ENCODE measurements around the gene ABHD8. TPM values are rescaled to one million over a fixed set of nuclear protein-coding genes. Genes with fewer than 3 reads are reported as not detected.
A peak's percentile ranks its signal among the peaks of the same experiment; 100 is the strongest.

The ABHD8 gene
- total and polyA plus RNA-seq, 2 experiments from 2014 or later, result 5.5 to 16.5 TPM

GRCh38 chr19:17329366-17330261 lies 26.4 kb upstream of the ABHD8 start:
- no peak overlapping the region for H3K27ac ChIP-seq (ENCODE audit: low read depth)
- peaks cover 16% of the 10 kb centered on the region for H3K4me1 ChIP-seq (ENCODE audit: insufficient read depth)
- H3K36me3 ChIP-seq (ENCODE audit: insufficient read depth), result no peaks in the 10 kb centered on the region
- Mint-ChIP-seq H3K9me3 (peaks cover 2% of the 10 kb centered on the region; the same call in 2 of the 3 replicates), H3K27me3 (ENCODE audit: insufficient read depth, low read depth, poor library complexity) (peaks cover 16% of the 10 kb centered on the region), H3K36me3 (ENCODE audit: low read depth) (peaks cover 24% of the 10 kb centered on the region), H3K4me3 (peak overlapping the region; percentile 60), H3K4me1 (peaks cover 24% of the 10 kb centered on the region), H3K27ac (no peak overlapping the region)
- TF ChIP-seq POLR2AphosphoS5 (IDR thresholded peaks at IDR 0.05; ENCODE audit: low read depth), result no peak
- TF ChIP-seq NANOG (IDR thresholded peaks at IDR 0.05; ENCODE audit: borderline replicate concordance), result no peak
- TF ChIP-seq ZNF114 (CRISPR knock-in tag; IDR thresholded peaks at IDR 0.05), result no peak
- no peak for TF ChIP-seq ZNF331 (CRISPR knock-in tag; IDR thresholded peaks at IDR 0.05; ENCODE audit: low read depth)
- no peak for TF ChIP-seq CREB1 (CRISPR knock-in tag; IDR thresholded peaks at IDR 0.05; ENCODE audit: low read depth)
- TF ChIP-seq CTCF (conservative IDR thresholded peaks at IDR 0.05; ENCODE audit: low read depth in 2 of 2), result no peak
- no peak for TF ChIP-seq ETS1 (IDR thresholded peaks at IDR 0.05)
- no peak for TF ChIP-seq EZH2phosphoT487 (IDR thresholded peaks at IDR 0.05; ENCODE audit: unreplicated experiment)
- TF ChIP-seq EZH2 (IDR thresholded peaks at IDR 0.05; ENCODE audit: low read depth, unreplicated experiment), result no peak
- peaks cover 29% of the 10 kb centered on the region for H3F3A ChIP-seq (replicated peaks; ENCODE audit: low read depth)
- H3K4me3 ChIP-seq, result peak overlapping the region; percentile 90
- no peaks in the 10 kb centered on the region for H3K9me2 ChIP-seq (ENCODE audit: insufficient read depth)
- ATAC-seq, result no peak
- H3K4me2 ChIP-seq, result peak overlapping the region; percentile 93
- no peaks in the 10 kb centered on the region for H3K79me2 ChIP-seq (replicated peaks; ENCODE audit: insufficient read depth)
- DNase-seq (ENCODE audit: low spot score), result no peak
- no peak overlapping the region for H2AFZ ChIP-seq
- no peaks in the 10 kb centered on the region for H4K20me1 ChIP-seq (replicated peaks; ENCODE audit: insufficient read depth)
- peaks cover 9% of the 10 kb centered on the region; the same call in 1 of the 2 replicates for H3K27me3 ChIP-seq (ENCODE audit: insufficient read depth)

- H3K36me3 ChIP-seq (ENCODE audit: insufficient read depth), result no peaks in the 10 kb centered on the region
- H3K4me2 ChIP-seq, result peak overlapping the region; percentile 93
- H3K9me2 ChIP-seq (ENCODE audit: insufficient read depth), result no peaks in the 10 kb centered on the region
- Mint-ChIP-seq H3K27me3 (ENCODE audit: insufficient read depth, low read depth, poor library complexity) (peaks cover 16% of the 10 kb centered on the region), H3K9me3 (peaks cover 2% of the 10 kb centered on the region; the same call in 1 of the 3 replicates), H3K4me3 (peak overlapping the region; percentile 90; the same call in 2 of the 3 replicates), H3K27ac (no peak overlapping the region), H3K36me3 (ENCODE audit: low read depth) (peaks cover 24% of the 10 kb centered on the region), H3K4me1 (peaks cover 21% of the 10 kb centered on the region)
- peaks cover 9% of the 10 kb centered on the region; the same call in 1 of the 2 replicates for H3K27me3 ChIP-seq (ENCODE audit: insufficient read depth)
- no peak overlapping the region; the same call in 1 of the 2 replicates for H2AFZ ChIP-seq
- DNase-seq (ENCODE audit: low spot score), result peak; percentile 68
- H4K20me1 ChIP-seq (replicated peaks; ENCODE audit: insufficient read depth), result no peaks in the 10 kb centered on the region
- H3K27ac ChIP-seq (ENCODE audit: low read depth), result peak overlapping the region; percentile 89
- no peaks in the 10 kb centered on the region for H3K79me2 ChIP-seq (replicated peaks; ENCODE audit: insufficient read depth)
- H3K4me1 ChIP-seq (ENCODE audit: insufficient read depth), result peaks cover 16% of the 10 kb centered on the region
- peaks cover 26% of the 10 kb centered on the region for H3F3A ChIP-seq (replicated peaks; ENCODE audit: low read depth)
- TF ChIP-seq EZH2 (IDR thresholded peaks at IDR 0.05; ENCODE audit: low read depth, unreplicated experiment), result no peak
- TF ChIP-seq POLR2AphosphoS5 (IDR thresholded peaks at IDR 0.05; ENCODE audit: low read depth), result 0 out of 2 replicates have a peak, but pooled peaks have one; percentile 35
- peak in 1 of 2 experiments; percentile 46; a peak in 2 of 4 replicates for TF ChIP-seq CTCF (conservative IDR thresholded peaks at IDR 0.05; ENCODE audit: low read depth in 2 of 2)
- peak; percentile 10 for ATAC-seq
- peak overlapping the region; percentile 90 for H3K4me3 ChIP-seq
Observed at GRCh38 chr19:17328517-17329365, 25.5 kb upstream of the ABHD8 start.
